Erythroblast (primary cell): ENCODE measurements around the gene TIMM23.
"Not testable (repeated sequence)": the region's sequence is repeated elsewhere in the genome, so short reads cannot be mapped to it uniquely, and the experiment has no call there.

ENCODE experiments used
- GATA1 ChIP-seq: IDR thresholded peaks from 2 replicates; pipeline ENCODE4 v1.6.1; 2011; ENCODE audit warnings: low read depth, mild to moderate bottlenecking, control low read depth, low read length, moderate library complexity
- POLR2A ChIP-seq: IDR thresholded peaks from 2 replicates; pipeline ENCODE4 v1.6.1; 2011; ENCODE audit warnings: mild to moderate bottlenecking, low read length

- not testable (repeated sequence) for TF ChIP-seq POLR2A, GATA1
These were observed 565 bp upstream of the TIMM23 start for GRCh38 chr10:45971742-45972105.
